A673 (cell line): ENCODE measurements around the gene INHA. TPM values are rescaled to one million over a fixed set of nuclear protein-coding genes. Genes with fewer than 3 reads are reported as not detected.

Experiments used
- BruUV-seq: library from RNA; stranded (reverse); fragments of 400-500 nt; replicated peaks from 2 replicates; lab custom pipeline; 2021; lab: Mats Ljungman, UMichigan
- CTCF ChIA-PET: fragments of 300-600 bp; sonication (Branson Sonifier 250); formaldehyde crosslinking; loops from one replicate; lab custom pipeline; 2022; ENCODE audit warnings: antibody characterized with exemption; lab: Charles Lee
- POLR2A ChIA-PET: fragments of 300-600 bp; sonication (Branson Sonifier 250); formaldehyde crosslinking; loops from one replicate; lab custom pipeline; 2022; ENCODE audit warnings: antibody characterized with exemption; ENCODE audit not compliant: low non-redundant PET; lab: Charles Lee
- DNase-seq: peaks from one replicate; pipeline ENCODE4 v3.0.0-alpha.2; 2015; ENCODE audit warnings: low spot score
- H3K27ac ChIP-seq: fragments of 200-600 bp; sonication (generic); 2 replicates; pipeline ENCODE4 v1.5.1; 2016; ENCODE audit warnings: mixed run types, low read depth, mild to moderate bottlenecking, mixed read lengths, antibody characterized with exemption, low read length; ENCODE audit not compliant: poor library complexity, severe bottlenecking
- H3K27me3 ChIP-seq: fragments of 200-600 bp; sonication (generic); replicated peaks from 2 replicates; pipeline ENCODE4 v1.6.1; 2017; ENCODE audit warnings: mixed run types, low read depth, mild to moderate bottlenecking, mixed read lengths, antibody characterized with exemption, low read length; ENCODE audit not compliant: insufficient read depth, poor library complexity
- H3K36me3 ChIP-seq: fragments of 200-600 bp; sonication (generic); 2 replicates; pipeline ENCODE4 v1.6.1; 2016; ENCODE audit warnings: mixed run types, mild to moderate bottlenecking, mixed read lengths, antibody characterized with exemption, low read length; ENCODE audit not compliant: insufficient read depth, poor library complexity, severe bottlenecking
- H3K4me1 ChIP-seq: fragments of 200-600 bp; sonication (generic); 2 replicates; pipeline ENCODE4 v1.6.1; 2017; ENCODE audit warnings: mixed run types, mild to moderate bottlenecking, mixed read lengths, antibody characterized with exemption, low read length; ENCODE audit not compliant: insufficient read depth, poor library complexity, severe bottlenecking
- H3K4me3 ChIP-seq: fragments of 200-600 bp; sonication (generic); 2 replicates; pipeline ENCODE4 v1.5.1; 2016; ENCODE audit warnings: low read depth, mixed run types, mild to moderate bottlenecking, mixed read lengths, low read length; ENCODE audit not compliant: poor library complexity, severe bottlenecking
- H3K9me3 ChIP-seq: fragments of 200-600 bp; sonication (generic); 2 replicates; pipeline ENCODE4 v1.6.1; 2016; ENCODE audit warnings: mixed run types, low read depth, mild to moderate bottlenecking, mixed read lengths, antibody characterized with exemption, low read length; ENCODE audit not compliant: poor library complexity, severe bottlenecking
- EZH2 ChIP-seq: fragments of 200-600 bp; sonication (generic); IDR thresholded peaks from 2 replicates; pipeline ENCODE4 v1.6.1; 2017; ENCODE audit warnings: borderline replicate concordance, low read depth, mild to moderate bottlenecking, mixed read lengths, antibody characterized with exemption, low read length; ENCODE audit not compliant: poor library complexity, severe bottlenecking
- intact Hi-C: fragments of 100-400 bp; cut with micrococcal nuclease; formaldehyde crosslinking; loops from one replicate; pipeline ENCODE4 v1.10.0; 2022; ENCODE audit not compliant: unreplicated experiment
- total RNA-seq: library from RNA; stranded (reverse); gene quantifications from 2 replicates; pipeline ENCODE4 v1.2.3, GENCODE V29; 2021
- TF ChIP-seq, protein P1 (sequence below): fragments of 300-800, 200-600 bp; sonication (generic); conservative IDR thresholded peaks from 2 replicates; pipeline ENCODE4 v1.5.1; 2017; ENCODE audit warnings: low read depth, mild to moderate bottlenecking, antibody characterized with exemption, low read length, moderate library complexity, mixed read lengths

INHA gene
- total RNA-seq, 1 experiment from 2014 or later: not detected

DNA sequence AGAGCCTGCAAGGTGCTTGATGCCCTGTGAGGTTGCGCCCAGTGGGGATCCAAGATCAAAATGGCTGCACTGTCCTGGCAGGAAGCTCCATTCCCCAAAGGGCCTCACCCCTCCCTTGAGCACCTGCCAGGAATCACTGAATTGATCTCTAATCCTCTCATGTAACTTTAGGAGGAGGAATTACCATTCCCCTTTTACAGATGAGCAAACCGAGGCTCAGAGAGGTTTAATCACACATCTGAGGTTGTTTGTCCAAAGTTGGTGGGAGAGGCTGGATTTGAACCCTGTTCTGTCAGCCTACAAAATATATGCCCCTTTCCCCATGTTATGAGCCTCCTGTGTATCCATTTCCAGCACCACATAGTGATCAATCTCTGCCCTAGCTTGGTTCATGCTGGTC, 47.3 kb upstream of the INHA start:
- BruUV-seq: no TSS peak
- intact Hi-C loops: loop anchor here (5.0 kb wide), 1 partner anchor 48 kb away; no protein-coding TSS in a partner anchor
- Histone ChIP-seq H3K9me3 (no peaks in the 10 kb centered on the region), H3K27me3 (no peaks in the 10 kb centered on the region), H3K36me3 (no peaks in the 10 kb centered on the region), H3K27ac (no peak overlapping the region), H3K4me3 (no peak overlapping the region), H3K4me1 (peaks cover 30% of the 10 kb centered on the region)
- no peak for TF ChIP-seq EZH2
- TF ChIP-seq, protein P1, sequence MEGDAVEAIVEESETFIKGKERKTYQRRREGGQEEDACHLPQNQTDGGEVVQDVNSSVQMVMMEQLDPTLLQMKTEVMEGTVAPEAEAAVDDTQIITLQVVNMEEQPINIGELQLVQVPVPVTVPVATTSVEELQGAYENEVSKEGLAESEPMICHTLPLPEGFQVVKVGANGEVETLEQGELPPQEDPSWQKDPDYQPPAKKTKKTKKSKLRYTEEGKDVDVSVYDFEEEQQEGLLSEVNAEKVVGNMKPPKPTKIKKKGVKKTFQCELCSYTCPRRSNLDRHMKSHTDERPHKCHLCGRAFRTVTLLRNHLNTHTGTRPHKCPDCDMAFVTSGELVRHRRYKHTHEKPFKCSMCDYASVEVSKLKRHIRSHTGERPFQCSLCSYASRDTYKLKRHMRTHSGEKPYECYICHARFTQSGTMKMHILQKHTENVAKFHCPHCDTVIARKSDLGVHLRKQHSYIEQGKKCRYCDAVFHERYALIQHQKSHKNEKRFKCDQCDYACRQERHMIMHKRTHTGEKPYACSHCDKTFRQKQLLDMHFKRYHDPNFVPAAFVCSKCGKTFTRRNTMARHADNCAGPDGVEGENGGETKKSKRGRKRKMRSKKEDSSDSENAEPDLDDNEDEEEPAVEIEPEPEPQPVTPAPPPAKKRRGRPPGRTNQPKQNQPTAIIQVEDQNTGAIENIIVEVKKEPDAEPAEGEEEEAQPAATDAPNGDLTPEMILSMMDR: no peak
- no peak for DNase-seq
- ChIA-PET POLR2A (no interaction called here), CTCF (interaction anchor here (5.1 kb wide), 1 partner anchor 30 kb away, joined by 31 read pairs; a partner anchor contains a TSS)

- ChIA-PET CTCF (interaction anchor here (1.2 to 5.1 kb wide), 2 partner anchors 16 to 31 kb away, joined by 3 to 31 read pairs; a partner anchor contains a TSS), POLR2A (interaction anchor here (0.7 kb wide), 1 partner anchor 27 kb away, joined by 3 read pairs; no protein-coding TSS in a partner anchor)
- Histone ChIP-seq H3K9me3 (no peaks in the 10 kb centered on the region), H3K36me3 (no peaks in the 10 kb centered on the region), H3K27ac (no peak overlapping the region), H3K4me3 (no peak overlapping the region), H3K4me1 (peaks cover 25% of the 10 kb centered on the region), H3K27me3 (no peaks in the 10 kb centered on the region)
- no TSS peak for BruUV-seq
- intact Hi-C loops: no loop called here
- TF ChIP-seq EZH2: no peak
- TF ChIP-seq, protein P1: no peak
- no peak for DNase-seq
Observed at GRCh38 chr2:219525533-219526232, 46.4 kb upstream of the INHA start.

GRCh38 chr2:219526320-219527075, 45.6 kb upstream of the INHA start:
- no peaks in the 10 kb centered on the region for H3K27me3 ChIP-seq
- intact Hi-C loops: no loop called here
- no peak for DNase-seq
- TF ChIP-seq, protein P1: no peak
- TF ChIP-seq EZH2: no peak
- no peaks in the 10 kb centered on the region for H3K36me3 ChIP-seq
- ChIA-PET POLR2A (interaction anchor here (0.7 kb wide), 1 partner anchor 26 kb away, joined by 3 read pairs; no protein-coding TSS in a partner anchor), CTCF (interaction anchor here (1.2 to 5.1 kb wide), 3 partner anchors 17 to 123 kb away, joined by 3 to 31 read pairs (median 5); a partner anchor contains a TSS)
- no TSS peak for BruUV-seq
- H3K4me3 ChIP-seq: no peak overlapping the region
- H3K4me1 ChIP-seq: peaks cover 17% of the 10 kb centered on the region
- H3K9me3 ChIP-seq: no peaks in the 10 kb centered on the region
- no peak overlapping the region for H3K27ac ChIP-seq
